ENCODE data around the gene PAX9.

Gene PAX9

DNA sequence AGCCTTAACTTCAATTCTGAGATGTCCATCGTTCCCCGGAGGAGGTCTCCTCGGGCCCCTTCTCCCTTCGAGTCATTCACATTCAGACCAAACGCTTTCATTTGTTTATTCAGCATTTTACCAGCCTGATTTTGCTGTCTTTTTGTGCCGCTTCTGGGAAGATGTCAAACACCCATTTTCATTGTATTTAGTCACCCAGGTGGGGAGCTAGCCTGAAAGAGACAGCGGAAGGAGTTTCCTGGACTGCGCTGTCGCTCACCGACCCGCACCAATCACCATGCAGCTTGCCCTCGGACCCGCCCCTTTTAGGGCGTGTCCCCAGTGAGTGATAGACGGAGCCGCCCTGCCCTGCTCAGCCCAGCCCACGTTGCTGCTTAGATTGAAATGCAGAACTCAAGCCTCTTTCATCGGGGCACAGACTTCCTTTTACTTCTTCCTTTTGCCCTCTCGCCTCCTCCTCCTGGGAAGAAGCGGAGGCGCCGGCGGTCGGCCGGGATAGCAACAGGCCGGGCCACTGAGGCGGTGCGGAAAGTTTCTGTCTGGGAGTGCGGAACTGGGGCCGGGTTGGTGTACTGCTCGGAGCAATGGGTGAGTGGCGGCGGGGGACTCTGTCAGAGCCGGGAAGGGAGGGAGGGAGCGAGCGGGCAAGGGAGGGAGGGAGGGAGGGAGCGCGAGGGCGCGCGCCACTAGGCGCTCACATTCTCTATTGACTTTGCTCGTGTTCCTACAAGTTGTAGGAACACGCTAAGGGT is at the start of gene PAX9:
Gene PAX9, plus strand, starts transcription at position 355 of the 752 bp plus-strand sequence. Its CDS starts 230 bp downstream, at position 585.
- no peak for DNase-seq (ENCODE audit: low read depth in 3 of 3, low spot score in 1 of 3)

GRCh38 chr14:36617824-36618223 is 43.8 kb upstream of the PAX9 start:
- DNase-seq (ENCODE audit: low read depth in 3 of 3, low spot score in 1 of 3), result no peak

- no peak for DNase-seq (ENCODE audit: low read depth in 3 of 3, low spot score in 1 of 3)
These were observed 43.0 kb upstream of the PAX9 start for GRCh38 chr14:36618641-36619040.

GRCh38 chr14:36619131-36619530 is 42.5 kb upstream of the PAX9 start:
- no peak for DNase-seq (ENCODE audit: low read depth in 3 of 3, low spot score in 1 of 3)

GRCh38 chr14:36619853-36620252 is 41.8 kb upstream of the PAX9 start:
- no peak for DNase-seq (ENCODE audit: low read depth in 3 of 3, low spot score in 1 of 3)

- no peak for DNase-seq (ENCODE audit: low read depth in 3 of 3, low spot score in 1 of 3)
These were observed 36.6 kb upstream of the PAX9 start for GRCh38 chr14:36625014-36625413.

DNA sequence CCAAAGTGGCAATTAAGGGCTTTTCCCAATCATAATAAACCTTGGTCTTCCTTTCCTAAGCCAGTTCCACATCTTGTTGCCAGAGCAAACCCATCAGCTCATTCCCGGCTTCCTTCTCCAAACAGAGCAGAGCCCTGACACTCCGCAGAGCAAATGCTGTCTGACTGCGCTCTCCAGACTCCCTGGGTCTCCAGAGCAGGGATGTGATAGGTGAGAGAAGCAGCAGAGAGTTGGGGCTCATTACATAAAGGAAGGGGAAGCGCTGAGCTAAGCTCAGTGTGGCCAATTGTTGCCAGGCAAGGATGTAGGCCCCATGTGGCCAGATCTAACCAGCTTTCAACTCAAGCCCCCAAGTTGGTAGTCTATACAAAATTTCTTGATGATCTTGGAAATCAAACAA is 36.2 kb upstream of the PAX9 start:
- DNase-seq (ENCODE audit: low read depth in 3 of 3, low spot score in 1 of 3), result no peak

DNA sequence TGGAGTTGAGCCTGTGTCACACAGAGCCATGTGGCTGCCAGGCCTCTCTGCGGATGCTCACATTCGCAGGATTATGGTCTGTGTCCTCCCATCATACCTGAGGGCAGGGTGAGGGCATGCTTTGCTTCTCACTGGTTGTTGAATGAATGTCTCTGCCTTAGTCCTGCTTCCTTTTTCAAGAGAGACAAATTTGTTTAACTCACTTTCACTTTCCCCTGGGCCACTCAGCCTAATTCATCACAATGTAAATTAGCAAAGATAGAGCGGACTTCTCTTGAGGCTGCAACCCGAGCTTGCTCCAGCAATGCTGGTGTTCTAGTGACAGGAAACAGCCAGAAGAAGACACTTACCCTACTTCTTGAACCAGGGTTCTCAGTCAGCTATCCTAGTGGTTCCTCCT is 35.5 kb upstream of the PAX9 start:
- DNase-seq (ENCODE audit: low read depth in 3 of 3, low spot score in 1 of 3), result no peak

- no peak for DNase-seq (ENCODE audit: low read depth in 3 of 3, low spot score in 1 of 3)
These were observed 33.7 kb upstream of the PAX9 start for GRCh38 chr14:36627981-36628380.

DNA sequence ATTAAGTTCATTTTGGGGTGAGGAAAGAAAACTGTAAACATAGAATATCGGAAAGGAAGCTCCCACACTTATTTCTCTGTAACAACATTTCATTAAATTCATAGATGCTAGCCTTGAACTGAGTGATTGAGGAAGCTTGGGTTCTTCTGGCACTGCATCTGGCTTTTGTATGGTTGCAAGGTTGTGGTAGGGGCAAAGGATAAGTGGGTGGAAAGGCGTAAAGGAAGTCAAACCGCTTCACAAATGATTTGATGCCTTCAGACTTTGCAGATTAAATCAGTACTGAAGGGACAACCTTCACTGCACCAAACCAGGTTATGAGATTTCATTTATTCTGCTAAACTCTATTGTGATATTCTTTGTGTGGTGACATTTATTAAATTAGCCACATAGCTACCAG is 28.1 kb upstream of the PAX9 start:
- DNase-seq (ENCODE audit: low read depth in 3 of 3, low spot score in 1 of 3), result no peak

GRCh38 chr14:36646664-36647416 is 14.8 kb upstream of the PAX9 start:
- no peak for DNase-seq (ENCODE audit: low read depth in 3 of 3, low spot score in 1 of 3)

DNA sequence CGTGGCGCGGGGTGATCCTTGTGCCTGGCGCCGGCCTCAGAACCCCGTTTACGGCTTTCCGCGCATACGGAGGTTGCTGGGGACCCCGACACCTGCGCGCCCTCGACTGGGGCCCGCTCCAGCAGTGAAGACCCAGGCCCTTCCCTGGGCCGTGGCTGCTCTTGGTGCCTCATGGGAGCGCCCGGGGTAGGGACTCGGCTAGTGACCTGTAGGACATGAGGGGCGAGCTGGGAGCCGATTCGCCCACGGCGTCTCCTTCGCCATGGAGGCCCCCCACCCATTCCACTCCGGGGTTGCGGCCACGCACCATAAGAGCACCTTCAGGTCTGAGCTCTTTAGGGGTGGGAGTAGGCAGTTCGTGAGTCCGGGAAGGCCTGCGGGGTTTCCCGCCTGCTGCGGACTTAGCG is 14.2 kb upstream of the PAX9 start:
- no peak for DNase-seq (ENCODE audit: low read depth in 3 of 3, low spot score in 1 of 3)

DNA sequence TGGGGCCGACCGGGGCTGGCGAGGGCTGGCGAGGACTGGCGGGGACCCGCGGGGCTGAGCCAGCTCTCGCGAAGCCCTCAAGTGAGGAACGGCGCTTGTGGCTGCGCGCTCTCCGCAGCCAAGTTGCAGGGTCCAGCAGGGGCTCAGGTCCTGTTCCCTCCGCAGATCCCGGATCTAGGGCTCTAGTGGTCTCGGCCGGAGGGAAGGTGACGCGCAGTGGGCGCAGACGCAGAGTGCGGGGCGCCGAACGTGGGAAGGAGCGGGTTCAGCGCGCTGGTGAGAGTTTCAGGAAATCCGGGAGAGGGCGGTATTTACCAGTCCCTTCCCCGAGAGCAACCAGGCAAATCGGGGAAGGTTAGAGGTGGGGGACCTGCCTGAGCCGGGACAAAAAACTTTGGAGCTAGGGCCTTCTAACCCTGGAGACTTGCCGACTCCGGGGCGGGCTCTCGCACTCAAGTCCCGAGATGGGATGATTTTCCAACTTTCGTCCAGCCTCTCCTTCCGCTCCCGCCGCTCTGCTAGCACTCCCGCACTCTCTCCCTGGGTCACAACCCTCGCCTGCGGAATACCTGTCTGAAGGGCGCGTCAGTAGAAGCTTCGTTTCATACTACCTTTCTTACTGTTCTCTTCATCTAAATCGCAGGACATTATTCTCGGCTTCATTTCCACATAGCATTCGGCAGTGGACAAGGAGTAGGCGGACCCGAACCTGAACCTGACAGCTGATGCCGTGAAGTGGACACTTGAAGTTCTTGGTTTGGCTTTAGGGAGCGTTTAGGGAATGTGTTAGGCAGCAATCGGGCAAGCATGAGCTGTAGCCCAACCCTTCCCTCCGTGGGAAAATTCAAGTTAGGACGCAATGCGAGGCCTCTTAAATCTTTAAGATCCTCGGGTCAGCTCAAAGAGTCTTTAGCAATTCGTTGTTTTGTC is 13.6 kb upstream of the PAX9 start:
- DNase-seq (ENCODE audit: low read depth in 3 of 3, low spot score in 1 of 3), result no peak

DNA sequence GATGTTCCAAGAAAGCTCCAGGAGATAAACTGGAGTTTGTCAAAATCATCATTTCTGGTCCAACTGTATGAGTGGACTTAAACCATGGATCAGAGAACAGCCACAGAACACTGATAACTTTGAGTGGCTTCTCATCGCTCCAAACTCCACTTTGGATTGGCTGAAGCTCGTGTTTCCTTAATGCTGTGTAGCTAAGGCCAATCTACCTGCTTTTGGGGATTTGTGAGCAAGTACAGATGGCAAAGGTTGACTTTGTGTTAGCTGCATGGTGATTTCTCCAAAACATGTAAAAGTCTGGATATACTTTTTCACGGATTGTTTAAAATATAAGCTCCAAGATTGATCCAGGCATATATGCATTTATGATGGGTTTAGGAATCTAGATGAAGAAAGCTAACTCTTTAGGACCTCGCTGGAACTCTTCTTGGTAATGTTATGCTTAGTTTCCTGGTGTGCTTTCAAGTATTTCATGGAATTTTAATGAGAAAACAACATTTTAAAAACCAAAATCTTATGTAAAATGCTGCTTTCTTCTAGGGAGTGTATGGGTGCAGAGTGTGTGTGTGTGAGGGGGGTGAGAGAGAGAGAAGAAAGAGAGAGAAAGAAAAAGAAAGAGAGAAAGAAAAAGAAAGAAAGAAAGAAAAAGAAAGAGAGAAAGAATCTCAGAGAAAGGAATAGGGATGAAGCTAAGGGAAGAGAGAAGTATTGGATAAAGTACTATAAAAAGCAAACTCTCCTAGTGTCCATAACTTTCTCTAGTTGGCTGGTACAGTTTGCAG is 11.6 kb upstream of the PAX9 start:
- no peak for DNase-seq (ENCODE audit: low read depth in 3 of 3, low spot score in 1 of 3)

DNA sequence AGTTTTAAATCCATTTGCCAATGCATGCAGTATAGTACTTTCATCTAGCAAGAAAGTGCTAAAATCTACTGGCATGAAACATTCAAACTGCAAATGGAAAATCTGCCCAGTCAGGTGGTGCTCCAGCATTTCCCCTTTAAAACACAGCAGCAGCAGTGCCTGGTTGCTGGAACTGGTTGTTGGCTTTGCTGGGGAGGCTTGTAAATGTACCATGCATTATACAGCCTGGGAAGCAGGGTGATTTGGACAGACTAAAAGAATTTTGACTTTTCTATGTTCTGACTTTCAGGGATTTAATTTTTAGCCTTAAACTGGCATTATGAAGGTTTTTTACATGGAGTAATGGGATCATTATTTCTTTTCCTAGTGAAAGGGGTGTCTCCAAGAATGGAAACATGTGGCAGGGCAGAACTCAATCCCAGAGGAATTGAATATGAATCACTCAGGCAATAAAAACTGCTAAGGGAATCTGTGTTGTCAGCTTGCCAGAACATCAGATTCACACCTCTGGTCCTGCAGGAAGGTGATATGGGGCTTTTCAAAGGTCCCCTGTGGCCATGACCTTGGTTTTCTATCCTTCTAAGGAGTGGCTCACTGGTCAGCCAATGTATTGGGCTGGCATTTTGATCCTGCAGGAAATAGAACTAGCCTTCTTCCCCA is 9.0 kb upstream of the PAX9 start:
- DNase-seq (ENCODE audit: low read depth in 3 of 3, low spot score in 1 of 3), result no peak

GRCh38 chr14:36653413-36653812 is 8.2 kb upstream of the PAX9 start:
- no peak for DNase-seq (ENCODE audit: low read depth in 3 of 3, low spot score in 1 of 3)

DNA sequence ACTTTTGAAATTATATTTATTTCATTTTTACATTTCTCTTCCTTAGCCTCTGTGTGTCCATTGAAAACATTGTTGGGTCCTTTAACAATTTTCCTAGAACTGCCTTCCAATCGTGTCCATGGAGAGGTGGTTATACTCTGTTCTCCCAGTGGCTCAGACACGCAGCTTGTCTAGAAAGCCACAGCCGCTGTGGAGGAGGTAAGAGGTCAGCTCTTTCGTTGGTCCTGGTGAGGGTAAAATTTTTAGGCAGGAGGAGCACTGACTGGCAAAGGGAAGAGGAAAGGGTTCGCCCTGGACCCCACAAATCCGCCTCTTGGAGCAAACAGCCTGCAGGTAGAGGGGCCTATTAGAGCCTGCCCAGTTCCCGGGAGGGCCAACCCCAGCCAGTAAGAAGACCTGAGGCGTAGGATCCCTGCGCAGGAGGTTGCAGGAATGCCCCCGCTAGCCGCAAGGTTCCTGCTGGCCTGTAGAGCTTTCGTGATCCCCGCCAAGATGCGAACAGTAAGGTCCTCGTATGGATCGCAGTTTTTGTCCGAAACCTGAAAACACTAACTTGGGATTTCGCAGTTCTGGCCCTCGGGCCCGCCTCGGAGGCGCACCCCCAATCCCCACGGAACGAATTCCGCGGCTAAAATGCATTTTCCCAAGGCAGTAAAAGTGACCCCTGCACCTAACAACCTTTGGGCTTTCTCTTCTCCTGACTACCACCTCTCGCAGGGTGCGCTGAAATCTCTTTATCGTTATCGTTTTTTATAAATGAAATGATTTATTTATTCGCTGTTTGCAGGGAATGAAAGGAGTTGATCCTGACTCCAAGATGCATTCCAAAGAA is 7.5 kb upstream of the PAX9 start:
- DNase-seq (ENCODE audit: low read depth in 3 of 3, low spot score in 1 of 3), result no peak

DNA sequence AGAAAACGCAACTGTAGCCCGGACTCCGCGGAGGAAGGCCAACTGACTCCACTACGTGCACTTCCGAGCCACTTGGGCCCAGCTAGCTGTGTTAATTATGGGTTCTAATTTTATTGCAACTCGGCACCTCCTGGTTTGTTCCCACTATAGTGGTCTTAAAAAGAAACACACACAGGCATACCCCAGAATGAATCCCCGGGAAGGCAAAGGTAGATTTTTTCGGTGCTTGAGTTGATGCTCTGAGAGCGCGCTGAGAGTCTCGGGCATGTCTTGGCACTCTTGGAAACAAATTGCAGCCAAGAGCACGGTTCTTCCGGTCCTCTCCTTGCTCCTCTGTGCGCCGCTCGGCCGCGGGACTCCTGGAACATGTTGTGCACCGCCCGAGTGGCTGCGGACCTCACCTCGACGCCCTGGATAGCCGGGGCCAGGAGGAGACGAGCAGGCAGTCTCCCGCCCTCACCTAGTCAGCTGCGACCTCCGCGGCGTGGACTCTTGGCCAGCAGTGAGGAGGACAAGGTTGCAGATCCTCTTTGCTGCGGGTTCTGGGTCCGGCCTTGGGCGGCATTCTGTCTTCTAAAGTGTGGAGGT is 6.8 kb upstream of the PAX9 start:
- no peak for DNase-seq (ENCODE audit: low read depth in 3 of 3, low spot score in 1 of 3)

DNA sequence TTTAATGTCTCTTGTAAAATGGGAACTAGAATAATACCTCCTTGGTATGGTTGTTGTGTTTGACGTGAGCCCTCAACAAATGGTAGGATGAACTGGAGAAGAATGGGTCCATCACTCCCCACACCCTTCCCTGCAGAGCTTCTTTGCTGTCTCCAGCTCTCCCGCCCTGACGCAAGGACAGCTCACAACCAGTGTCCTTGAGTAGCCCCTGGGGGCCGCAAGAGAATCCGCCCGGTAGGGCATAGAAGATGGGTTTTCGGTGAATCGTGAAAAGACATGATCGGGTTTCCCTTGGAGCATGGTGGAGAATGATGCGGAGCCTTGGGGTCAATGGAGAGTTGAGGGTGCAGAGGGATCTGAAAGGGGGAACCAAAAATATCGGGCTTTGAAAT is 6.1 kb upstream of the PAX9 start:
- no peak for DNase-seq (ENCODE audit: low read depth in 3 of 3, low spot score in 1 of 3)

Data from stimulated activated CD4-positive, alpha-beta T cell treated with anti-CD3 and anti-CD28 coated beads, TNF-alpha, amount 100 ng/mL, for 1 hour (primary cell).